ENCODE data around the gene PAMR1. TPM values are rescaled to one million over a fixed set of nuclear protein-coding genes. Genes with fewer than 3 reads are reported as not detected.
"Not testable (repeated sequence)": the region's sequence is repeated elsewhere in the genome, so short reads cannot be mapped to it uniquely, and the experiment has no call there.

The PAMR1 gene
- total RNA-seq, 1 donor from 2014 or later = 14.5 TPM

- intact Hi-C loops (cut with DNase I) = loop anchor here (10.0 kb wide), 1 partner anchor 64 kb away; no protein-coding TSS in a partner anchor
- DNase-seq (ENCODE audit: missing footprints) (no peak), ATAC-seq (no peak)
These were observed 23.6 kb upstream of the PAMR1 start for GRCh38 chr11:35548925-35549561.

GRCh38 chr11:35547995-35548394 lies 22.6 kb upstream of the PAMR1 start:
- DNase-seq (ENCODE audit: missing footprints) = not testable (repeated sequence)
- intact Hi-C loops (cut with DNase I) = loop anchor here (10.0 kb wide), 1 partner anchor 63 kb away; no protein-coding TSS in a partner anchor

GRCh38 chr11:35546317-35546716 lies 20.9 kb upstream of the PAMR1 start:
- DNase-seq (ENCODE audit: missing footprints) = no peak
- intact Hi-C loops (cut with DNase I) = loop anchor here (10.0 kb wide), 1 partner anchor 62 kb away; no protein-coding TSS in a partner anchor
- ATAC-seq = no peak

More at GRCh38 chr11:35547995-35548394, 22.6 kb upstream of the PAMR1 start:
- ATAC-seq = not testable (repeated sequence)

GRCh38 chr11:35545391-35546003 lies 20.1 kb upstream of the PAMR1 start:
- no peak for ATAC-seq
- no peak for DNase-seq (ENCODE audit: missing footprints)
- intact Hi-C loops (cut with DNase I) = loop anchor here (10.0 kb wide), 1 partner anchor 61 kb away; no protein-coding TSS in a partner anchor

GRCh38 chr11:35543481-35543880 lies 18.1 kb upstream of the PAMR1 start:
- DNase-seq (ENCODE audit: missing footprints) (no peak), ATAC-seq (no peak)
- intact Hi-C loops (cut with DNase I) = loop anchor here (10.0 kb wide), 1 partner anchor 59 kb away; no protein-coding TSS in a partner anchor

- DNase-seq (ENCODE audit: missing footprints) (no peak), ATAC-seq (peak; percentile 80)
- intact Hi-C loops (cut with DNase I) = loop anchor here (10.0 kb wide), 1 partner anchor 57 kb away; no protein-coding TSS in a partner anchor
These were observed 16.4 kb upstream of the PAMR1 start for GRCh38 chr11:35541621-35542375.

GRCh38 chr11:35540526-35540925 lies 15.1 kb upstream of the PAMR1 start:
- DNase-seq (ENCODE audit: missing footprints) = no peak
- intact Hi-C loops (cut with DNase I) = loop anchor here (10.0 kb wide), 1 partner anchor 56 kb away; no protein-coding TSS in a partner anchor
- ATAC-seq = no peak

- intact Hi-C loops (cut with DNase I) = loop anchor here (10.0 kb wide), 1 partner anchor 55 kb away; no protein-coding TSS in a partner anchor
- peak; percentile 74 for DNase-seq (ENCODE audit: missing footprints)
- ATAC-seq = peak; percentile 86
These were observed 14.4 kb upstream of the PAMR1 start for GRCh38 chr11:35539781-35540281.

- intact Hi-C loops (cut with DNase I) = no loop called here
- ATAC-seq (no peak), DNase-seq (ENCODE audit: missing footprints) (no peak)
These were observed 13.8 kb upstream of the PAMR1 start for GRCh38 chr11:35539256-35539655.

GRCh38 chr11:35536470-35536869 lies 11.1 kb upstream of the PAMR1 start:
- no peak for DNase-seq (ENCODE audit: missing footprints)
- no peak for ATAC-seq
- intact Hi-C loops (cut with DNase I) = no loop called here

- intact Hi-C loops (cut with DNase I) = no loop called here
- ATAC-seq (peak; percentile 21), DNase-seq (ENCODE audit: missing footprints) (no peak)
These were observed 5.8 kb upstream of the PAMR1 start for GRCh38 chr11:35531246-35531645.

GRCh38 chr11:35529971-35530495 lies 4.6 kb upstream of the PAMR1 start:
- intact Hi-C loops (cut with DNase I) = no loop called here
- DNase-seq (ENCODE audit: missing footprints) = no peak
- ATAC-seq = peak; percentile 24

- DNase-seq (ENCODE audit: missing footprints) (no peak), ATAC-seq (no peak)
- intact Hi-C loops (cut with DNase I) = no loop called here
These were observed 965 bp upstream of the PAMR1 start for GRCh38 chr11:35526370-35526792.

- intact Hi-C loops (cut with DNase I) = no loop called here
- no peak for DNase-seq (ENCODE audit: missing footprints)
- no peak for ATAC-seq
These were observed 636 bp downstream of the PAMR1 start for GRCh38 chr11:35524780-35525179.

GRCh38 chr11:35523861-35524260 lies 1.6 kb downstream of the PAMR1 start:
- no peak for DNase-seq (ENCODE audit: missing footprints)
- ATAC-seq = no peak
- intact Hi-C loops (cut with DNase I) = no loop called here

GRCh38 chr11:35523331-35523768 lies 2.1 kb downstream of the PAMR1 start:
- no peak for DNase-seq (ENCODE audit: missing footprints)
- no peak for ATAC-seq
- intact Hi-C loops (cut with DNase I) = no loop called here

GRCh38 chr11:35522091-35522490 lies 3.3 kb downstream of the PAMR1 start:
- intact Hi-C loops (cut with DNase I); ATAC-seq; DNase-seq (ENCODE audit: missing footprints): not testable (repeated sequence)

- ATAC-seq (no peak), DNase-seq (ENCODE audit: missing footprints) (no peak)
- intact Hi-C loops (cut with DNase I) = no loop called here
These were observed 5.0 kb downstream of the PAMR1 start for GRCh38 chr11:35520376-35520775.

GRCh38 chr11:35518766-35519165 lies 6.7 kb downstream of the PAMR1 start:
- ATAC-seq (no peak), DNase-seq (ENCODE audit: missing footprints) (no peak)
- intact Hi-C loops (cut with DNase I) = no loop called here
